ACHN (cell line): ENCODE results near the gene SLC4A5.
A peak's percentile ranks its signal among the peaks of the same experiment; 100 is the strongest.

Experiments
- DNase-seq: peaks from one replicate; pipeline ENCODE4 v3.0.0-alpha.2; 2015
- in situ Hi-C: cut with HindIII; loops from 2 replicates; pipeline ENCODE4 v1.10.0; 2017; ENCODE audit warnings: low sequenced_read_pairs, low pct_ligation_motif_present, low pct_unique_long_range_greater_than_20kb

Gene SLC4A5, protein sequence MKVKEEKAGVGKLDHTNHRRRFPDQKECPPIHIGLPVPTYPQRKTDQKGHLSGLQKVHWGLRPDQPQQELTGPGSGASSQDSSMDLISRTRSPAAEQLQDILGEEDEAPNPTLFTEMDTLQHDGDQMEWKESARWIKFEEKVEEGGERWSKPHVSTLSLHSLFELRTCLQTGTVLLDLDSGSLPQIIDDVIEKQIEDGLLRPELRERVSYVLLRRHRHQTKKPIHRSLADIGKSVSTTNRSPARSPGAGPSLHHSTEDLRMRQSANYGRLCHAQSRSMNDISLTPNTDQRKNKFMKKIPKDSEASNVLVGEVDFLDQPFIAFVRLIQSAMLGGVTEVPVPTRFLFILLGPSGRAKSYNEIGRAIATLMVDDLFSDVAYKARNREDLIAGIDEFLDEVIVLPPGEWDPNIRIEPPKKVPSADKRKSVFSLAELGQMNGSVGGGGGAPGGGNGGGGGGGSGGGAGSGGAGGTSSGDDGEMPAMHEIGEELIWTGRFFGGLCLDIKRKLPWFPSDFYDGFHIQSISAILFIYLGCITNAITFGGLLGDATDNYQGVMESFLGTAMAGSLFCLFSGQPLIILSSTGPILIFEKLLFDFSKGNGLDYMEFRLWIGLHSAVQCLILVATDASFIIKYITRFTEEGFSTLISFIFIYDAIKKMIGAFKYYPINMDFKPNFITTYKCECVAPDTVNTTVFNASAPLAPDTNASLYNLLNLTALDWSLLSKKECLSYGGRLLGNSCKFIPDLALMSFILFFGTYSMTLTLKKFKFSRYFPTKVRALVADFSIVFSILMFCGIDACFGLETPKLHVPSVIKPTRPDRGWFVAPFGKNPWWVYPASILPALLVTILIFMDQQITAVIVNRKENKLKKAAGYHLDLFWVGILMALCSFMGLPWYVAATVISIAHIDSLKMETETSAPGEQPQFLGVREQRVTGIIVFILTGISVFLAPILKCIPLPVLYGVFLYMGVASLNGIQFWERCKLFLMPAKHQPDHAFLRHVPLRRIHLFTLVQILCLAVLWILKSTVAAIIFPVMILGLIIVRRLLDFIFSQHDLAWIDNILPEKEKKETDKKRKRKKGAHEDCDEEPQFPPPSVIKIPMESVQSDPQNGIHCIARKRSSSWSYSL

DNA sequence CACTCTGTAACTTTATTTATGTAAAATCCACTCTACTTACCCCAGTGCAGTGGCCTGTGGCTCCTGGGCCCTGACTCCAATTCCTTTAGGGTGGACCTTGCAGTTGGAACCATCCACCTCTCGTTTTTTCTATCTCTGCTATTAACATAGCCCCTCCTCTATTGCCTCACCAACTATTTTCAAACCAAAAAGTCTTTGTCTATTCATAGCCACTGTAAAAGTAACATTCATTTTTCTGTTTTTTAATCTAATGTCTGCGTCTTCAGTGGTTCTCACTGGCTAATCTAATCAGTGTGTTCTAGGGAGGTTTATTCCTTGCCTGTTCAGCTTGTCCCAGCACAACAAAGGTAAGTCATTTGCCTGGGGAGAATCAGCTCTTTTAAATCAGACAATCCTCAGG lies at the start of gene SLC4A5:
Gene SLC4A5 (minus strand): TSS at position 101 of the 400 bp plus-strand sequence. CDS start 28,393 bp downstream, outside the sequence.
- DNase-seq: no peak
- in situ Hi-C loops: no loop called here

DNA sequence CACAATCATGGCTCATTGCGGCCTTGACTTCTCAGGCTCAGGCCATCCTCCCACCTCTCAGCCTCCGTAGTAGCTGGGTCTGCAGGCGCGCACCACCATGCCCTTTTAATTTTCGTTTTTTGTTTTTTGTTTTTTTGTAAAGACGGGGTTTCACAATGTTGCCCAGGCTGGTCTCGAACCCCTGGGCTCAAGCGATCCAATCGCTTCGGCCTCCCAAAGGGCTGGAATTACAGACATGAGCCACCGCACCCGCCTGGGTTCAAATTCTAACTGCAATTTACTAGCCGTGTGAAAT lies 49.2 kb upstream of the SLC4A5 start:
- in situ Hi-C loops: no loop called here
- DNase-seq: no peak

DNA sequence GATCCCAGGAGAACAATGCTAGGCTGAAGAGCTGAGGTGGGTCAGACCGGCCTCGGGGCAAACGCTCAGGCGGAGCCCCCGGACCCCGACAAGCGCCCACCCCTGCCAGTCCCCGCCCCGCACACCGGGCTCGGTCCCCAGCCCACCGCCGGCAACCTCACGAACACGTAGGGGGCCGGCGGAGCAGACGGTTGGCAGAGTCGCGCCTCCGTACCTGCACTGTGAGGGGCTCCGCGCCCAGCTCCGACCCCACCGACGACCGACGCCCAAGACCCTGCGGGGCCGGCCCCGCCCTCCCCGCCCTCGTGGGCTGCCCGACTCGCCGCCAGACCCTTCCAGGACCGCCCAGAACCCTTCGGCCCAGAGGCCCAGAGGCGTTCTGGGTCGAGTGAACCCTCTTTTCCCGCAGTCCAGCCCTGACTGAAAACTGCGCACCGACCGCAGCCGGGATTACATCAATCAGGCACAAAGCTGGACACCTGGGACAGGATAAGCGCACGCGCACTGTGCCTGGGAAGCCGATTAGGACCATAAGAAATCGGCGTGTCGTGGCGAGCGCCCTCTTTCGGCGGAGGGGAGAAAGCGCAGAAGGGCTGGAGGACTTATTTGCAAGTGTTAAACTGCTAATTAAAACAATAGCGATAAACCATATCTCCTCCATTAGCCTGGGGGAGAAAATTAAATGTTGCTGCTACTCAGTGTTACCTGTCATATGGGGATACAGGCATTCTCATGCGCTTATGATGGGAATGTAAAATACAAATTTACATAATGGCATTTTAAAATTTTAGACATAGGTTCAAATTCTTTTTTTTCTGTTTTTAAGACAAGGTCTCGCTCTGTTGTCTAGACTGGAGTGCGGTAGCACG lies 48.6 kb upstream of the SLC4A5 start:
- peak; percentile 91 for DNase-seq
- in situ Hi-C loops: no loop called here

DNA sequence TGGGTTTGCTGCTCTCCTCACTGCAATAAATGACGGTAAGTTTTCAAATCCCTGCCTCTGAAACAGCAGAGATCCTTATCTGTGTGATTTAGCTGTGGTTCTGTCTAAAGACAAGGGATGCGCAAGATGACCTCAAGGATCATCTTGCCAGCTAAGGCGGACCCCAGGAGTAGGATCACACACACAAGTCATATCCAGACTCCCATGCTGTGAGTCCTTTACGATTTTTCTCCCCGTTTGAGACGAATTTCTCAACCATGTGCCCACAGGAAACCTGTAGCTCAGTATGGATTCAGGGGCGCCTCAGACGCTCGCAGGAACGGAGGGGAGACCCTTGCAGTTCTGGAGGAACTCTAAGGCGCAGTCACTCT lies 48.0 kb upstream of the SLC4A5 start:
- peak; percentile 25 for DNase-seq
- in situ Hi-C loops: no loop called here

DNA sequence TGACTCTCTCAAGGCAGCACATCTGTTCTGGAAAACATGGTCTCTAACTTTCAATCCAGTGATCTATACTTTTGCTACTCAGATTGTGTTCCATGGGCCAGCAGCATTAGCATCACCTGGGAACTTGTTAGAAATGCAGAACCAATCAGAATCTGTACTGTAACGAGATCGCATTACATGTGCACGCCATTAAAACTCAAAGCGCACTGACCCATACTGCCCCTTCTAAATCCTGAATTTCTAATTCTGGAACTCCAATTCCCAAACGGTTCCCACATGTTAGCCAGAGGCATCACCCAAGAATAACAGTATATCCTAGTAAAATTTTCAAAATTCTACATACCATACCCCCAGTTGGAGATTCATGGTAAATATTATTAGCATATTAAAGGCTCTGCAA lies 47.4 kb upstream of the SLC4A5 start:
- in situ Hi-C loops: no loop called here
- DNase-seq: no peak

DNA sequence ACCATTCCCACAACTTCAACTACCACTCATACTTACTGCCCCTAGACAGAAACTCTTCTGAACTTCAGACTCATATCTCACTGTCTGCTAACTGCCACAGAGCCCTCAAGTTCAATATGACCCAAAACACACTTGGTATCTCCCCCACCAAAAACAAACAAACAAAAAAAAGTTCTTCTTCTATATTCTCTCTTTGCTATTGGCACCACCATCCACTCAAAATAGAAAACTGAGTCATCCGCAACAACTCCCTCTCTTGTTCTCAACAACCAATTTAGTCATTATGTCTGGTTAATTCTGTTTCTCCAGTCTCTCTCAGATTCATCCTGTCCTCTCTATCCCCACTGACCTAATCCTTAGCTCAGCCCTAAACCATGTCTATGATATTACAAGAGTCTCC lies 44.1 kb upstream of the SLC4A5 start:
- in situ Hi-C loops: no loop called here
- DNase-seq: no peak

DNA sequence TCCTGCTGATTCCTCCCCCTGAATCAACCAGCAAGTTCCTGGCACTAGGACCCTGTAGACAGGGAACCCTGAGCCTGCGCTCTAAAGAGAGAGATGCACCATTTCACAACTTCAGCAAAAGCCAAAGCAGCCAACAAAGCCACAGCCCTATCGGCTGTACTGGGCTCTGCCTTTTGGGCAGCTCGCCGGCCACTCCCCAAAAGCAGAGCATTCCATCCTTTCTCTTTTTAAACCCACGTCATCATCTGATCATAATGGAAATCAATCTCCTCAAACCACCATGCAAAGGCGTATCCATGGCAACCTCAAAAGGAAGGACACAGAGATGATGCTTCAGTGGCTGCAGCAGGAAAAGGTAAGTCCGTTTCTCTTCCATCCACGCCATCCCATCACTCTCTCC lies 42.2 kb upstream of the SLC4A5 start:
- DNase-seq: no peak
- in situ Hi-C loops: no loop called here

DNA sequence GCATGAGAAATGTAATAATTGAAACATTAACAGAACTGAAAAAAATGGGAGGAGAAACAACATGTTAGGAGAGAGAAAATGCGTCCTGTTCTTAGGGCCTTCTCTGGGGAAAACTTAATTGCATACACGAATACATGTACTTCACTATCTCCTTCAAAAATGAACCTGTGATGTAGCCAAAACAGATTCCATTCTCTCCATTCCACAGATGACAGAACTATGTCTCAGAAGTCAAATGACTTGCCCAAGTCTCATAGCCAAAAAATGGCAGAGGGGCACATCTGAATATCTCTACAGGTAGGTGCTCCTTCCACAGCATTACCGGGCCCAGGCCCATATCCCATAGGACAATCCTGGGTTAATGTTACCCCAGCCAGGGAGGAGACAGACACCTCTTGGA lies 40.8 kb upstream of the SLC4A5 start:
- in situ Hi-C loops: no loop called here

DNA sequence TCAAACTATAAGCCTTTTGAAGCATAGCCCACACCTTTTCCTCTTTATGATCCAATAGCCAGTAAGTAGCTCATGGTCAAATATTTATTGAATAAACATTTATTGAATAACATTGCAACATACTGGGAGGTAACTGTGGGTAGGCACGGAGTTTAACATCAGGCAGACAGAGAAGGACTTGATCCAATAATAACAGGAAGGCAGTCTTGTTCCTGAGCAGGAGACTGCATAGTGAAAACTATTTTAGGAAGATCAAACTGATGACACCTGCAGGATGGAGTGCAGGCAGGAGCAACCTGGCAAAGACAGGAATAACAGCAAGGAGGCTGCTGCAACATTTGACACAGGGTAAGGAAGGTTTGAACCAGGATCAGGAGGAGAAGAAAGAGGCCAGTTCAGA lies 40.0 kb upstream of the SLC4A5 start:
- in situ Hi-C loops: no loop called here

More for the DNA sequence above, 40.8 kb upstream of the SLC4A5 start:
- no peak for DNase-seq

DNA sequence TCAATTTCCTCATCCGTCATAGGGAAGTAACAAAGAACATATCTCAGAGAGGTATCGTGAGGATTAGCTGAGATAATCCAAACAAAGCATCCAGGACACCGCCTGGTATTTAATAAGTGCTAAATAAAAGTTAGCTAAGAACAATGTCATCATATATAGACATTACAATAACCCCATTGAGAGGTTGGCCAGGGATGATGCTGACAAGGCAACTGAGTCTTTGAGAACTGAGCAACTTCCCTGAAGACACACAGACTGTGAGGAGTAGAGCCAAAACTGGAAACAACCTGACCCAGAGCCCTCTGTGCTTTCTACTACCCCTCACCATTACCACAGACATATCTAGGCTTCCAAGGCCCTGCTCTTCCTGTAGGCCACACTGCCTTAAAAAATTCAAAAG lies 38.5 kb upstream of the SLC4A5 start:
- no peak for DNase-seq
- in situ Hi-C loops: no loop called here

More for the DNA sequence above, 40.0 kb upstream of the SLC4A5 start:
- no peak for DNase-seq

DNA sequence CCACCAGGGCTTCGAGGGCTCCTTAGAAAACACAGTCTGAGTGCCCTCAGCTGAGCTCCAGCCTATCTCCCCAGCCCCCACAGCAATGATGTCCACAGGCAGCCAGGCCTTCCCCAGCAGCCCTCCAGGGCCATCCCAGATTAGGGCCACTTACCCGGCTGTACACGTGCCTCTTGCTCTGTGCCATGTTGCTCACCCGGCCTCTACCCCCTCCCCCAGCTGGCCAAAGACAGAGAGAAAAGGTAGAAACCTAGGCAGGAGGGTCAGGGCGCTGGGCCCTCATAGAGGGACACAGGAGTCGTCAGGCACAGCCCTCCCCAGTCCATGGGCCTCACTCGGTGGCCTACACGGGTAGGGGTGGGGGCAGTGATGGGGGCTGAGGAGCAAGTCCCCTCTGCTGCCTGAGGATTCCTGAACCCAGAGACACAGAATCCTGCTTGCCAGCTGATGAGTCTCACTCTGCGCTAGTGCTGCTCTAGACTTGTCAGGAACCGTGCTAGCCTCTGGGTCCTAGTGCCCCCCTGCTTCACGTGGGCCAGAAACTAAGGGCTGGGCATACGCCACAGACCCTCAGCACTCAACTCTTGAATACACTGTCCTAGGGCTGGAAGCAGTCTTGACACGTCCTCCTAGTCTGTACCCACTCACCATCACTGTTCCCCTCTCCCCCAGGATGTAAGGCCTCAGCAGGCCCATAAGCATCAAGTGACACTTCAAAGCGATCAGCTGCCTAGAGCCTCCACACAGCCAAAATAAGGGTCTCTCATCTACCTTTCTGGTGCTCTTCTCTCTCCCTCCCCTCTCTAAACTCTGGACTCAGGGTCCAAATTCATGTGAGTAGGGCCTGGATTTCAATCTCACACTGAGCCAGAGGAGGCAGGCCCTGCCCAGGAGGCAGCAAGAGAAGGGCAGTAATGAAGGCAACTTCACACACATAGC lies 36.9 kb upstream of the SLC4A5 start, which contains the start of gene DCTN1:
Gene DCTN1 (minus strand): TSS at position 461 of the 939 bp plus-strand sequence. CDS start 274 bp downstream, at position 187.
- in situ Hi-C loops: no loop called here

DNA sequence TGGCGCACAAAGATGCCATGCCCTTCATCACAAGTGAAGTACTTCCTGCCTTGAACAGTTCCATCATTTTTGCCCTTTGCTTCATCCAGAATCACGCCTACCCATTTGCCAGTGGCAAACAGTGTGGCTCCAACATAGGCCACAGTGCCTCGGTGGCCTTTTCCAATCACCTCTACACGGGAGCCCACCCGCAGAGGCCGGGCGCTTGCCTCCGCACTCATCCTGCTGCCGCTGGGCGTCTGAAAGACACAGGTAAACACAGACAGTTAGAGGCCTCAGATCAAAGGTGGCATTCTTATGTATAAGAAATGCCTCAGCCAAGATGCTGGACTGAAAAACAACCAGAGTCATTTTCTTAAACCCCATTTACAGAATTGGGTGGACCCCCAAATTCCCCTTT lies 34.8 kb upstream of the SLC4A5 start:
- DNase-seq: no peak
- in situ Hi-C loops: no loop called here

More for the DNA sequence above, 36.9 kb upstream of the SLC4A5 start, which contains the start of gene DCTN1:
- peak; percentile 43 for DNase-seq

DNA sequence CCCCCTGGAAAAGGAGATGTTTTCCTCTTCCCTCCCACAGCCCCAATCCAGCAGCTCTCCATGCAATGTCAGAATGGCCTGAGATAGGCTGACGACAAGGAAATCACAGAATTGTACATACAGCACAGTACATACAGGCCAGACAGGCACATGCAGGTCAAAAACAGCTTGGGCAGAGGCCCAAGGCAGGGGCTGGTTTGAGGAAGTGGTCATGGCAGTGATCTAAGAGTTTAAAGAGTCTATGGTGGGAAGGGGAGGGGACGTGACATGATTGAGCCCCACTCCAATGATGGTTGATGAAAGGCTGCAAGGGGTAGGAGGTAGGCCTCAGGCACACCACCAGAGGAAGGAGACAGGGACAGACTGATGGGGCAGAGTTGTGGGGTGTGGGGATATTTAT lies 32.6 kb upstream of the SLC4A5 start:
- in situ Hi-C loops: no loop called here
- DNase-seq: no peak

DNA sequence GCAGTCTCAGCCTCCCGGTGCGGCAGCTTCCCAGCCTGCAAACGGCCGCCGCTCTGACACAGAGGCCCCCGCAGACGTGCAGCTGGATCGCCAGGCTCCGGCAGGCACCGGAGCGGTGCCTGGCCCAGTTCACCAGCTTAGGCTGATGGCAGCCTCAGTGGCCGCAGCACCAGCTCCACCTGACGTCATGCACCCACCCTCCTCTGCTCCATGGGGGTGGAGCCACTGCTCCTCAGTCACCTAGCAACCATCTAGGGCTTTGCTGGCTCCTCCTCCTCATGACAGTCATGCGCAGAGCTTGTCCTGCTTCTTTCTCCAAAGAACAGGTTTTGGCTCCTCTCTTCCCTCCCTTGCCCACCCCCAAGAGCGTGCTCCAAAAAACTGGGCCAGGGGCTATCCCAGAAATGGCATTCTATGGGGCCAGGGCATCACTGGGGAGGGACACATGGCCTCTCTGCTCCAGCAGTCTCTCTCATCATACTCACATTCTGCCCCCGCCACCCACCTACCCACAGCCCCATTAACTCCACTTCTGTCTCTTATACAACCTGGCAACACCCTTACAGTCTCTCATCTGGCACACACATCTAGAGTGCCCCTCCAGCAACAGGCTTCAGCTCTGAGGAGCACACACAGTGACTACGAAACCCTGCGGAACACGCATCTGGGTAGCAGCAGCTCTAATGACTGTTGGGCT lies 31.4 kb upstream of the SLC4A5 start:
- DNase-seq: no peak
- in situ Hi-C loops: no loop called here

DNA sequence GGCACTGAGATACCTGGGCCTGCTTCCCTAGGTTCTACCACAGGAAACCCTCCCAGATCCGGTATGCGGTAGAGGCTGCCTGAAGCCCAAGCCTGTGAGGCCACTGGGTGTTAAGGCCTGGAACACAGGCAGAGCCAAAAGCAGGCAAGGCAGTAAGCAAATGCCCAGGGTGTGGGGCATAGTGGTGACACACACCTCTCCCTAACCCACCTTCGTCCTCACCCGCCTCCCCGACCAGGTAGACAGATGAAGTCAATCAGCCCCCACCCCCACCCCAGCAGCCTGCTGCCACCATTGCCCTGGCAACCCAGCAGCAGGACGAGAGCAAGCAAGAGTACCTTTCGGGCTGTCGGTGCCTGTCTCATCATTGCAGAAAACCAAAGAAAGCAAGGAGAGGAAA lies 30.8 kb upstream of the SLC4A5 start:
- no peak for DNase-seq
- in situ Hi-C loops: no loop called here

DNA sequence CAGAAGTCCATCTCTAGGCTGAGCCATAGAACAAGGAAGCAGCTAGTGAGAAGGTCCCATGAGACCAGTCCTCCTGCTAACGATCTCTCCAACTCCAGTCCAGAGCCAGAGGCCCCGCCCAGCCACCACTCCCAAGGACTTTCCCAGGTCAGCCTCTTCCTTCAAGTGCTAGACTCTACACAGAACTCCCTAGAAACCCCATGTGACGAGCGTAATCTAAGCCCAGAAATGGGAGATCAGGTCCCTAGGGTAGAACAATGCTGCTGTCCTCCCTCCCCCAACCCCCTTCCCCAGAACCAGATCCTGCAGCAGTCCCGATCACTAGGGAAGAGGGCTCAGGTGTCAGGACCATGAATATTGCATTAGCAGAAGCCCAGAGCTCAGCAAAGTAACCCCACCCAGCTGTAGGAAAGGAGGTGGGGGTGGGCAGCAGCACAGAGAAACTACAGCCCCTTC lies 30.0 kb upstream of the SLC4A5 start:
- DNase-seq: no peak
- in situ Hi-C loops: no loop called here

DNA sequence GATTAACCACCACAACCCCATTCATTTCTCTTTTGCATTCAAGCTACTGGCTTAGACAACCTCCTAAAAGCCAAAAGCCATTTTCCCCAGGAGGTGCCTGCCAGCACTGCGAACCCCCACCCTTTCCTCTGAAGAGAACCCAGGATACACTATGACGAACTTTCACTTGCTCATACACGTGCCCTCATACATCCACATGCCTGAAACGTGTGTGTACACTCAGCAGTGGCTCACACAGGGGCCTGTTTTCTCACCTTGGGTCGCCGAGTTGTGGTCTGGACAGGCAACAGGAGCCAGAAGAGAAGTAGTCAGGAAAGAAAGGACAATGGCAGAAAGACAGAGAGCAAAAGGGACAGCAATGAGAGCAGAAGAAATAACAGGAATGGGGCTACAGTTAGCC lies 29.5 kb upstream of the SLC4A5 start:
- in situ Hi-C loops: no loop called here
- DNase-seq: no peak
